Left renal cortex interstitium (tissue), 4 donors: Measurements from ENCODE around the gene TNPO2. TPM values are rescaled to one million over a fixed set of nuclear protein-coding genes. Genes with fewer than 3 reads are reported as not detected.
A peak's percentile ranks its signal among the peaks of the same experiment; 100 is the strongest.
"Not testable (repeated sequence)": the region's sequence is repeated elsewhere in the genome, so short reads cannot be mapped to it uniquely, and the experiment has no call there.

ENCODE experiments used
- DNase-seq, 4 donors: peaks; one replicate each; pipeline ENCODE4 v3.0.0-alpha.2; 2013; ENCODE audit warnings: low read depth in 4 of 4, low spot score in 2 of 4, missing footprints in 1 of 4
- polyA plus RNA-seq, 4 donors: library from polyadenylated mRNA; unstranded; fragments of 120-200 nt; gene quantifications; one replicate each; pipeline ENCODE4 v1.2.1, GENCODE V29; 2013; ENCODE audit not compliant: insufficient read length in 4 of 4

Gene TNPO2
- polyA plus RNA-seq, 4 donors, result 55.5 to 98.6 (median 72.3) TPM

- no peak for DNase-seq
Observed at GRCh38 chr19:12708641-12709040, 15.1 kb downstream of the TNPO2 start.

GRCh38 chr19:12706332-12706718, 17.4 kb downstream of the TNPO2 start:
- DNase-seq, result no peak

DNA sequence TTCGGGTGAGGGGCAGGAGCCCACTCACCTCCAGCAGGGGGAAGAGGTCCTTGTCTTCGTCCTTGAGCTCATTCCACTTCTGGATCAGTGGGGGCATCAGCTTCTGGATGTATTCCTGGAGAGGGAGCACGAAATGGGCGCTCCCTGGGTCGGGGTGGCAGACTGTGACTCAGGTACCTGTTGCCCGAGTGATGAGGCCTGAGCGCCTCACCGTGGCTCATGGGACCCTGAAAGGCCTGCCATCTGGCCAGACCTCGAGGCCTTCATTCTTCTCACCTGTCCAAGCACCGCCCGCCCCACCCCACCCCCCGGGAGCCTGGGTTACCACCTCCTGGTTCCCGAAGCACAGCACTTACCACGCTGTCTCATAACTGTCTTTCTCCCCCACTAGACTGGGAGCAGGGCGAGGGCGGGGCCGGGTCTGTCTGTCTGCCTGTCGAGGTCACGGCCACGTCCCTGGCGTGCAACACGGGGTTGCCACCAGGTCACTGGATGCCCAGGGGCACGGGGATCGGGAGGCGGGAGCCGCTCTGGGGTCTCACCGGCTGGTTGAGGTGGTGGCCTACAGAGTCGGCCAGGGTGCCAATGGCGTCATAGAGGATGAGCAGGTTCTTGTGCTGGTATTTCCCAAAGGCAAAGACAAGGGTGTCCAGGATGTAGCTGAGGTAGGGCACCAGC, 17.9 kb downstream of the TNPO2 start:
- DNase-seq, result no peak

- no peak for DNase-seq
Observed at GRCh38 chr19:12705169-12705568, 18.6 kb downstream of the TNPO2 start.

DNA sequence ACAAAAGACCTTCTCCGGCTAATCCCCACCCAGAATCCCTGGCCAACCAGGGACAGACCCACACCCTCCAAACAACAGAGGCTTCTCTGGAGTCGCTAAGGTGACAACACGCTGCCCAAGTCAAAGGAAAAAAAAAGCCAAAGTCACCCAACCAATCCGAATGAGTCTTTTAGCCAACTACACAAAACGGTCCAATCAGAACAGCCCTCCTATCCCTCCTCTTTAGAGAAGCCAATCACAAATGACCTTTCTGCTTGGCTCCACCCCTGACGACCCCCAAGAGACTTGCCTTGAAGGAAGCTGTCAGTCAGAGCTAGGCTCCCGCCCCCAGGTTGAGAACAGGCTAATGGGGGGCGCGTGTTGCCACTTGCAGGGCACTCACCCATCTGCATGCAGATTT, 20.7 kb downstream of the TNPO2 start:
- peak in 1 of 4 donors; percentile 20 for DNase-seq

DNA sequence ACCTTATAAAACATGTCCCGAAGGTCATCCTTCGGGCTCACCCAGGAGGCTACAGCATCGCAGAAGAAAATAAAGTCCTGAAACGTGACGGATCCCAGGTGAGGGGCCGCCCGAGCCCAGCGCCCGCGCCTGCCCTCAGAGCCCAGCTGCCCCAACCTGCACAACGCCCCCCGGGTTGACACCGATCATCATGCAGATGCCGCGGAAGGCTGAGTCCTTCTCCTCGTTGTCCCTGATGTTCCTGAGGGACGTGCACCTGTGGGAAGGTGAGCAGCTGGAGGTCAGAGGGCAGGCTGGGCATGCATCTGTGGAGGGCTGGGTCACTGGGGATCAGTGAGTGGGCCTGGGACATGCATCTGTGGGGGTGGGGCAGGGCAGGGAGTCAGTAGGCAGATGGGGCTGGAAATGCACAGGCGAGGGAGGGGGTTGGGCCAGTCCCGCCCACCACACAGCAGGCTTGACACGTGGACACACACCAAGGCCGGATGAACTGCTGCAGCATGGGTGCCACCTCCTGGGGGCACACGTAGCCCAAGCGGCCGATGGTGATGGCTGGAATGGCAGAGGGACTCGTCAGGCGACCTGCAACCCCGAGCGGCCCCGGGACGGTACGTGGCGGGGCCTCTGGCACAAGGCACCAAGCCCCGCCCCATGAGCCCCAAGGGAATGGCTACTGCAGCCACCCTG, 22.0 kb downstream of the TNPO2 start:
- DNase-seq, result no peak

GRCh38 chr19:12698138-12698537, 25.6 kb downstream of the TNPO2 start:
- no peak for DNase-seq

GRCh38 chr19:12697425-12697824, 26.3 kb downstream of the TNPO2 start:
- not testable (repeated sequence) for DNase-seq

DNA sequence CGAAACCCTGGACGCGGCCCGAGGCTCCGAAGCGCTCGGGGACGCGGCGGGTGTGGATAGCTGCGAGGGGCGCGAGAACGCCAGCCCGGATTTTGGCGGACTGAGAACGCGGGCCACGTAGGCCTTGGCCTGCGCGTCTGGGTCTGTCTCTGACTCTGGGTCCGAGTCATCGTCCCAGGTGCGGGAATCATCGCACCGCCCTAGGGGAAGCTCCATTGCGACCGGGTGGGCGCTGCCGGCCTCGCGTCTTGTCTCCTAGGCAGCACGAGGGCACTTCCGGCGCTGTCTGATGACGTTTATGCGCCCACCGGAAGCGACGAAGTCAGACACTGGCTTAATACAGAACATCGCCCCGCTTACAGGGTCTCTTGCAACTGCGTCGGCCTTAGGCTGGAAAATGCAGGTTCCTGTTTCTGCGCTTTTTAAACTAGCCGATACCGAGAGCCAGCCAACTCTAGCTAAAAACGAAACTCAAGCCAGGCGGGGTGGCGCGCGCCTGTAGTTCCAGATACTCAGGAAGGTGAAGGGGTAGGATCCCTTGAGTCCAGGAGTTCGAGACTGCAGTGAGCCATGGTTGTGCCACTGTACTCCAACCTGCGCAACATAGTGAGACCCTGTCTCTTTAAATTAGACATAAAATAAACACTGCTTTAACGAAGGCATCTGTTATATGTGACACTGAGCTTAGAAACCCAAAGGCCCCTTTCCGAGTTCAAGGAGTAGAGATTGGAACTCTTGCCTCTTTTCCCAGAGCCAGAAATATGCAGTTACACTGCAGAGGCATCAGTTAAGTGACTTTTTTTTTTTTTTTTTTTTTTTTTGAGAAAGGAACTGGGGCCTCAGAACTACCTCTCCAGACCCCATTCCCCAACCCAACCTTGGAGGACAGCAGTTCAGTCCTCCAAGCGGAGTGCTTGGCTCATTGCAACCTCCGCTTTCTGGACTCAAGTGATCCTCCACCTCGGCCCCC, 27.1 kb downstream of the TNPO2 start, which contains the start of gene FBXW9:
Gene FBXW9 (minus strand): TSS at position 266 of the 970 bp plus-strand sequence. CDS start 50 bp downstream, at position 216.
- peak; percentile 89 to 94 (median 92) for DNase-seq

- no peak for DNase-seq
Observed at GRCh38 chr19:12695997-12696365, 27.8 kb downstream of the TNPO2 start.

GRCh38 chr19:12695514-12695913, 28.2 kb downstream of the TNPO2 start:
- no peak for DNase-seq

- DNase-seq, result no peak
Observed at GRCh38 chr19:12695096-12695495, 28.6 kb downstream of the TNPO2 start.

DNA sequence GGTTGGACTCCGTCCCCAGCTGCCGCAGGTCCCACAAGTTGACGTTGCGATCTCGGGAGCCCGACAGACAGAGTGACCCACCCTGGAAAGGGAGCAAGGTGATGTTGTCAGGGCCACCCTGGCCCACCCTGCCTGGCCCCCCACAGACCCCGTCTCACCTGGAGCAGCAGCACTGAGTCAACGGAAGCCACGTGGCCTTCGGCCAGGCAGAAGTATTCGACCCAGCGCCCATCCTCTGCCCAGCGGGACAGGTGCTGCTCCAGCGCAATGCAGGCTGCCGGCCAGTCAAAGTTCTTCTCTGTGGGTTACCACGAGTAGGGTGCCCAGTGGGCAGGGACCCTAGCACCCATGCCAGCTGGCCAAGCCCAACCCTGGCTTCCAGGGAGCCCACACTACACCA, 29.1 kb downstream of the TNPO2 start:
- no peak for DNase-seq

DNA sequence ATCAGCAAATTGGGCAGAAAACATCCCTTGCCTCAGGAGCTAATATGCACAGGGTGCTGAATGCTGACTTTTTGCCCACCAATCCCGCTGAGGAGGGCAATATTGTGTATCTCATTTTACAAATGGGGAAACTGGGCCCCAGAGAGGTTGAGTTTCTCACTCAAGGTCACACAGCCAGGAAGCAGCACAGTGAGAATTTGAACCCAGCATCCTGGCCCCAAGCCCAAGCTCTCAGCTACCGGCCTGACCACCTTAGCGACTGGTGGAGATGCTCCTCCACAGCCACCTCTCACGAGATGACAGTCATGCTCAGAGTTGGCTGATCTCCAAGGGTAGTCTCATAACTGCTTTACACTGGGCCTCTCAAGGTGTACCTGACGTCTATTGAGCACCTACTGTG, 30.8 kb downstream of the TNPO2 start:
- DNase-seq, result no peak

DNA sequence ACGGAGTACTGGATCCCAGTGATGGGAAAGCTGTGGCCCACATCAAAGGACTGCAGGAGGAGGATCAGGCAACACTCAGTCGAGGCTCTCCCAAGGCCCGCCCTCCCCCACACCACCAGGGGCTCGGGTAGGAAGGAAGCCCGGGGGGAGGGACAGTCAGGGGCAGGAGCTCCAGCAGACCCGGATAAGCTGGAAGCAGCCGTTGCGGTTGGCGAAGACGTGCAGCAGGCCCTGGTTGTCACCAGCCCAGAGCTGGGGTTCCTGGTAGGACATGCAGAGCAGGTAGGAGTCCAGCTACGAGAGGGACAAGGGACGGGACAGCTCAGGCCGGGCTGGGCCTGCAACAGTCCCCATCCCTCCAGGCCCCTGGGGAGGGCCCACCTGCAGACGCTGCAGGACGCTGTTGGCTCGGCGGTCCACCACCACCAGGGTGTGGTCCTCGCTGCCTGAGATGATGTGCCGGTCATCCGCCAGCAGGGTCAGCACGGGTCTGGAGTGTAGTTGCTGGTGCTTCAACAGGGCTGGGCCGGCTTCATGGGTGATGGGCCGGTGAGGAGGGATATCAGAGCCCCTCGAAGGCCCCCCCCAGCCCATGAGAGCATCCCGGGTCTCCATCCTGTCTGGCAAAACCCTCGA, 34.0 kb downstream of the TNPO2 start:
- DNase-seq, result no peak

- DNase-seq, result no peak
Observed at GRCh38 chr19:12689012-12689411, 34.7 kb downstream of the TNPO2 start.

DNA sequence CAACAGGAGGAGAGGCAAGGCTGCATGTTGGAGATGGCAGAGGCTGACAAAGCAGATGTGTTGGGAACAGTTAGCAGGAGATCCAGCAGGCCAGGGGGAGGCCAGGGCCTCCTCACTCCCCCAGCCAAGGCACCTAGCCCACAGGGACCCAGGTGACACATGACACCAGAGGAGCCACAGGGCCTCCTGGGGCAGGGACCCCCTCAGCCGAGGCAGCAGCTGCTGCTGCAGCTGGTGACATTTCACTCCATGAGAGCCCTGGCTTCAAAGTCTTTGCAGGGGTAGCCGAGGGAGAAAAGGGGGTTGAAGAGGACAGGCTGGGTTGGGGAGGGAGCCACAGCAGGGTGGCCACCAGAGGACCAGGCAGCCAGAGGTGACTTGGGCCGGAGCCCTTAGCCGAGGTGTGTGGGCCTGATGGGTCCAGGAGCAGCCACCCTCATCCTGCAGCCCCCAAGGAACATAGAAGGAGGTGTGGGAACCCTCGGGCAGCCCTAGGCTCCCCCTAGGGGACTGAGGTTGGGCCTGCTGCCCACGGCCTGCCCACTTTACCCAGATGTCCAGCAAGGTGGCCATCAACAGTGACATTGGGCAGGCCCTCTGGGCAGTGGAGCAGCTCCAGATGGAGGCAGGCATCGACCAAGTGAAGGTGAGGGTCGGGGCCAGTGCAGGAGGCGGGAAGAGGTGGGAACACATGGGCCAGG, 36.1 kb downstream of the TNPO2 start, which contains the start of gene GNG14:
Gene GNG14 (plus strand): TSS at position 503 of the 701 bp plus-strand sequence. CDS start 51 bp downstream, at position 554.
- DNase-seq, result no peak

- DNase-seq, result no peak
Observed at GRCh38 chr19:12685831-12686230, 37.9 kb downstream of the TNPO2 start.

GRCh38 chr19:12681074-12681987, 42.4 kb downstream of the TNPO2 start, which contains the start of gene DHPS:
TSS of gene DHPS (minus strand) at chr19:12681880. CDS start at chr19:12681766, 114 bp downstream.
- DNase-seq, result peak; percentile 88 to 96 (median 93)
